ENCODE results near the gene PPP2R3B.

The PPP2R3B gene
- long read RNA-seq, partial matches to known transcripts, result 0 of 3 reads
- long read RNA-seq, other reads (novel, unspliced or antisense), result 1 of 3 reads

GRCh38 chrX:386768-387575, at the start of gene PPP2R3B:
TSS of gene PPP2R3B (minus strand) at chrX:386907. CDS start at chrX:386691, 216 bp downstream.
- Histone ChIP-seq H3K27ac (replicated peaks) (peak within 1 kb of the TSS; percentile 100), H3K27me3 (ENCODE audit: insufficient read depth, poor library complexity, severe bottlenecking) (no peaks in the 10 kb centered on the region), H3K4me3 (replicated peaks; ENCODE audit: insufficient read depth, low read length) (peak within 1 kb of the TSS; percentile 54)
- DNase-seq (ENCODE audit: low read depth in 1 of 2, low spot score in 1 of 2), result peak; percentile 86 to 98
- TF ChIP-seq POLR2AphosphoS5 (IDR thresholded peaks at IDR 0.05; ENCODE audit: low read depth) (peak; percentile 85; the same call in 1 of the 2 replicates), CTCF (IDR thresholded peaks at IDR 0.05; ENCODE audit: insufficient read depth, low read length) (no peak)

GRCh38 chrX:435536-436122, 48.9 kb upstream of the PPP2R3B start:
- TF ChIP-seq GABPA (IDR thresholded peaks at IDR 0.05; ENCODE audit: low read depth) (no peak), POLR2AphosphoS5 (IDR thresholded peaks at IDR 0.05; ENCODE audit: low read depth) (no peak), REST (IDR thresholded peaks at IDR 0.05; ENCODE audit: insufficient replicate concordance, low read depth) (no peak), CTCF (IDR thresholded peaks at IDR 0.05; ENCODE audit: insufficient read depth, low read length) (no peak), SPI1 (IDR thresholded peaks at IDR 0.05; ENCODE audit: borderline replicate concordance, low read depth) (no peak)
- no peak for DNase-seq (ENCODE audit: low read depth in 1 of 2, low spot score in 1 of 2)
- H3K27ac ChIP-seq (replicated peaks), result no peak overlapping the region
- H3K27me3 ChIP-seq (ENCODE audit: insufficient read depth, poor library complexity, severe bottlenecking), result no peaks in the 10 kb centered on the region
- no peak overlapping the region for H3K4me3 ChIP-seq (replicated peaks; ENCODE audit: insufficient read depth, low read length)

GRCh38 chrX:434946-435345, 48.2 kb upstream of the PPP2R3B start:
- DNase-seq (ENCODE audit: low read depth in 1 of 2, low spot score in 1 of 2), result no peak
- H3K27me3 ChIP-seq (ENCODE audit: insufficient read depth, poor library complexity, severe bottlenecking), result no peaks in the 10 kb centered on the region
- no peak for TF ChIP-seq SPI1 (IDR thresholded peaks at IDR 0.05; ENCODE audit: borderline replicate concordance, low read depth)
- no peak for TF ChIP-seq GABPA (IDR thresholded peaks at IDR 0.05; ENCODE audit: low read depth)
- no peak for TF ChIP-seq CTCF (IDR thresholded peaks at IDR 0.05; ENCODE audit: insufficient read depth, low read length)
- no peak for TF ChIP-seq POLR2AphosphoS5 (IDR thresholded peaks at IDR 0.05; ENCODE audit: low read depth)
- TF ChIP-seq REST (IDR thresholded peaks at IDR 0.05; ENCODE audit: insufficient replicate concordance, low read depth), result no peak
- no peak overlapping the region for H3K27ac ChIP-seq (replicated peaks)
- H3K4me3 ChIP-seq (replicated peaks; ENCODE audit: insufficient read depth, low read length), result no peak overlapping the region

Measured in HL-60 (cell line).